ENCODE results near the gene AGRN.

AGRN gene

DNA sequence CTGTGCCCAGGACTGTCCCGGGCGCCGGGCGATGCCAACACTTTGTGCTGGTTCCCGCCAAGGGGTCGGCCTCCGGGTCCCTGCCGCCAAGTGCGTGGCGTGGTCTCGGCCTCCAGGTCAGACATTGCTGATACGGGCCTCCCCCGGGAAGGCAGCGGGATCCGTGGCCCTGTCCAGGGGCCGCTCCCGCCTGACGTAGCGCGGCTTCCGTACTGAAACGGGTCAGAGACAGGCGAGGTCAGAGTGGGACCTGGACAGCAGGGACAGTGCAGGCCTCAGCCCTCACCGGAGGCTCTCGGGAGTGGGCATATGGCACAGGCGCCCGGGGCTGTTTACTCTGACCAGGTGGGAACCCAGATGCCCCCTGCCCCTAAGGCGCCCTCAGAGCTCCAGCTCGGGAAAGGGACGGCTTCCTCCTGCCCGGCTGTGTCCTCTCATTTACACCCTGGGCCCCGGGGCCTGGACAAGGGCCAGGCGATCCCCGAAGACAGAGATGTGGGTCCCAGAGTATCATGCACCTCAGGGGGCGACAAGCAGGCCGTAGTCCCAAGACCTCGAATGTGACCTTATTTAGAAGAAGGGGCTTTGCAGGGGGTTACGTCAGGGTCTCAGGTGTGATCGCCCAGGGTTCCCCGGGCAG is 63.0 kb downstream of the AGRN start:
- no peak for DNase-seq

DNA sequence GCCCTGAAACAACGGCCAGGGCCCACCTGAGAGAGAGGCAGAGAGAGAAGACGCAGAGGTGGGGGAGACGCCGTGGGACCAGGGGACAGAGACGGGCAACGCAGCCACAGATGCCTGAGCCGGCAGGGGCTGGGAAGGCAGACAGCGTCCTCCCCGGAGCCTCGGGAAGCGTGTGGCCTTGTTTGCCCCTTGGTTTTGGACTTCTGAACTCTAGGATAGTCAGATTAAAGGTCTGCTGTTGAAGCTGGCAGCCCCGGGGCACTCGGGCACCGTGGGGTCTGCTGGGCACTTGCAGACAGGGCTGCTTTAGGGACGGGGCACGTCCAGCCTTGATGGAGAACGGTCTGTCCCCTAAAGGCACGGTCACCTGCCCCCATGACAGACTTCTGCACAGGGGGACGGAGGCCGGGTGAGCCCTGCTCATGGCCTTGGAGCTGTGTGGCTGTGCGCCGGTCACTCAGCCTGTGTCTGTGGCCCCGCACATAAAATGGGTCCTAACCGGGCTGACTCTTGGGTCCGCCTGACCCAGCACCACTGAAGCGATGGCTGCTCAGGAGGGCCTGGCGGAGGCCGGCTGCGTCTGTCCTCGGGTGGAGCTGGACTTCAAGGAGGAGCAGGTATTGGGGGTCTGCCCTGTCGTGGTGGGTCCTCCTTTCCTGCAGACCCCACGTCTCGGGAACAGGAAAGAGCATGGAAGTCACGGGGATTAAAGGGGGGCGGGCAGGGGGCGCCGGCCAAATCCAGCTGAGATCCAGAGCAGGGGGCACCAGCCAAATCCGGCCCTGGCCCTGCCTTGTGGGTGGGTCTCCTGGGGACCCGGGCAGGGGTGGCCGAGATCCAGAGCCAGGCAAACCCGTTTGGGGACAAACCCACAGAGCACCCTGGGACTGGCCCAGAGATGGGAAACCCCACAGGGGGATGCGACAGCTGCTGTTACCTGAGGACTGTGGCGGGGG is 63.8 kb downstream of the AGRN start:
- DNase-seq, result no peak

DNA sequence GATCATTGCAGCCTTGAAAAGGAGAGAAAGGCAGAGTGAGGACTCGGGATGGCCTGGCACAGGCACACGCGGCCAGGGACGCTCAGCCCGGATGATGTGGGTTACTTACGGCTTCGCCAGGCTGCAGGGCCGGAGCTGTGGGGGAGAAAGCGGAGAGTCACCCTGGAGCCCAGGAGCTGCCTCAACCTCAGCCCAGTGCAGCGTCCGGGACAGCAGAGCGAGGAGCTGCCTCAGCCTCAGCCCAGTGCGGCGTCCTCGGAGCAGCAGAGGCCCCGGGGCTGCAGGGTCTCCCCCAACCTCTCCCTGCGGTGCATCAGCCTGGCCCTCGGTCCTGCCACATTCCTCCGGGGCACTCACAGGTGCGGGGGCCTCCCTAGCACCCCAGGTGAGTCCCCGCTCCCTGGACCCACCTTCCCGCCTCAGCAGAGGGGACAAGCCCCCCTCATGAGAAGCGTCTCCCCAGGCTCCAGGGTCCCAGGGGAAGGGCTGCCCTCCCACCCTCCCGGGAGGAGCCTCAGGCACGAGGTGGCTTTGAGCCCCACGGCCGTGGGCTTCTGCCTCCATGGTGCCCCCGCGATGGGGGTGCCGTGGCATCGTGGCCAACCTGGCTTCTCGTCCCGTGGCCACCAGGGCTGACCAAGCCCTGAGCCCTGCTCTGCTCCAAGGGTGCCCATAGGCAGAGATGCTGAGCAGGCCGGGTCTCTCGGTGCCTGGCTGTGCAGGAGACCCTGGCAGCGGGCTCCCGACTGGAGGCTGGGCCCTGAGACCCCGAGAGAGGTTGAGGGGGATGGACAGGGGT is 64.7 kb downstream of the AGRN start:
- DNase-seq, result no peak

DNA sequence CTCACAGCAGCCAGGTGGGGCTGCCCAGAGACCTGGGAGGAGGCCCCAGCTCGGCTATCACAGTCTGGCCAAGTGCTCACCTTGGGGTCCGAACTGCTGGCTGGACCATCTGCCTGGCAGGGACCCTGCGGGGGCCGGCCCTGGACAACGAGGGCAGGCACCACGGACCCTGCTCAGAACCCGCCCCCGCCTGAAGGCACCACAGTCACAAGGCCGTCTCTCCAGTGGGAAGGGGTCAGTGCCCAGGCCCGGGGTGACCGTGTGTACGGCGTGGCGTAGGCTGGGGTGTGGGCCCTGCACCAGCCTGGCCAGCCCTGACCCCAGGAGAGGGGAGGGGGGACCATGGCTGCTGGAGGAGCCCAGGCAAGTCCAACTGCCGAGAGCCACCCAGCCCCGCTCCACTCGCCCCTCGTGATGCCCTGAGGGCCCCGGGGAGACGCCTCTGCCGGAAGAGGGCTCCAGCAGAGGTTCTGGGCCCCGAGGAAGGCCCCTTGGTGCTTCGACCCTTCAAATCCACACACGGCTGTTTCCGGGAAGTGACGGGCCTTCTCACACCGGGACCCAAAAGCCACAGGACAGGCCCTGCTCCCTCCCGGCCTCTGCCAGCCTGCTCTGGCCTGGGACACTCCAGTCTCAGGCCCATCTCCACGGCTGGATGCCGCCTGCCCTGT is 65.4 kb downstream of the AGRN start:
- no peak for DNase-seq

DNA sequence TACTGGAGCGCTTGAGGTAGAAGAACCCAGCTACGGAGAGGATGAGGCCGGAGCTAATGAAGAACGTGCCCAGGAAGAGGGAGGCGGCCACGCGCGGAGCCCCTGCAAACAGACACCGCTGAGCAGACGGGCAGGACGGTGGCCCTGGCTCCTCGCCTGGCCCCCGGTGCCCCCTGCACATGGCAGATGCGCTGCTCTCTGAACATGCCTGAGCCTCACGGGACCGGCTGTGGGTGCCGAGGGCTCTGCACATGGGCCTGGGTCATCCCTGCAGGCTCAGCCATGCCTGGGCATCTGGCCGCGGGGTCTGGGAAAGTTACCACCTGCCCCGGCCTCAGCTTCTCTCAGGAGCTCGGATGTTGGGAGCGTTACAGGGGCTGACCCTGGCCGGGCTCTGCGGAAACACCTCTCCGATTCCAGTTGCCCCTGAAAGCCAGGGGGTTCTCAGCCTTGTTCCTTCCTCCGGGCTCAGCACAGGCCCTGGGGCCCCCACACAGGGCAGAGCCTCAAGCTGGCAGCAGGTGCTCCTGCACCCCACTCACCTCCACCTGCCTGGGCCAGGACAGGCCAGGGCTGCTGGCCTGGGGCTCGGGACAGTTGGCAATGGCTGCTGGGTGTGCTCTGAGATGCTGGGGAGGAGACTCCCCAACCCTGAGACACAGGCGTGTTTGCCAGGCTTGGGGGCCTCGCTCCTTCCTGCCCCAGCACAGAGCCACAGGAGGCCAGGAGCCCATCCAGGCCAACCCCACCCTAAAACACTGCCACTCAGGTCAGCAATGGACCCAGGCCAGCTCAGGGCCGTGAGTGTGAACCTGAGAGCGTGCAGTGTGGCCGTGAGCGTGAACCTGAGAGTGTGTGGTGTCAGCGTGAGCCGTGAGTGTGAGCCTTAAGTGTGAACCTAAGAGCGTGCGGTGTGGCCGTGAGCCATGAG is 66.3 kb downstream of the AGRN start:
- DNase-seq, result no peak

DNA sequence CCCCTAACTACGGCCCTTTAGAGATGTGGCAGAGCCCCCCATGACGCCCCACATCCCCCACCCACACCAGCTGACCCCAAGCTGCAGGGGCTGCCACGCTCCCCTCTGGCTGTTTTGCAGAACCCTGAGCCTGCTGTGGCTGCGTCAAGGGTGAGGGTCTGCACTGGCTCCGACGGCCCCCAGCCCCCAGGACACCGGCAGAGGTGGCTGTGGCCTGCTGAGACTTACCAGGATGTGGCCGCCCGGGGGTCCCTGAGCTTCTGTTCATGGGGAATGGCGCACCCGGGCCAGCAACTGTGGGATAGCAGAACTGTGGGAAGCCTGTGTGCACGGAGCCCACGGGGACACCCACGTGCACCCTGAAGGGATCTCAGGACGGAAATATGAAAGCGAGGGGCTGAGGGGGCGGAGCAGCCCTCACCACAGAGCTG is 67.0 kb downstream of the AGRN start:
- DNase-seq, result no peak

DNA sequence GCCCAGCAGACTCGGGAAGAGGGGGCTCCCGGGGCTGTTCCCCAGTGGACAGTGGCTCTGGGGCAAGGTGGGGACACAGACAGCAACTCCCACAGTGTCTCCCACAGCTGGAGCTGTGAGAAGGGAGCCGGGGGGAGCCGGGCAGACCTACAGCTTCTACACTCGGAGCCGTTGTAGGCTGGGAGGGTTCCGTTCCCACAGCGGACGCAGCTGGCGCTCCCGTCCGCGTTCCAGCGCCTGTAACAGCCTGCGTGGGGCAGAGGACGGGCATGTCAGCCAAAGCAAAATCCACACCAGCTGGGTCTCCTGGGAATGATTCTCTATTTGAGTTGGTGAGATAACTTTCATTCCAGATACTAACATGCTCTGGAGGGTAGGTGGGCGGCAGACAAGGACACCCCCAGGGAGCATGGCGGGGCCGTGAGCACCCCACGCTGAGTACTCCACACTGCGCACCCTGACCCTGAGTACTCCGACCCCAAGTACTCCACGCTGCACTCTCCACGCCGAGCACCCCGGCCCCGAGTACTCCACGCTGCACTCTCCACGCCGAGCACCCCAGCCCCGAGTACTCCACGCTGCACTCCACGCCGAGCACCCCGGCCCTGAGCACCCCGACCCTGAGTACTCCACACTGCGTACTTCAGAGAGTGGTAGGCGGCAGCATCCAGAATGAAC is 67.6 kb downstream of the AGRN start:
- DNase-seq, result no peak

DNA sequence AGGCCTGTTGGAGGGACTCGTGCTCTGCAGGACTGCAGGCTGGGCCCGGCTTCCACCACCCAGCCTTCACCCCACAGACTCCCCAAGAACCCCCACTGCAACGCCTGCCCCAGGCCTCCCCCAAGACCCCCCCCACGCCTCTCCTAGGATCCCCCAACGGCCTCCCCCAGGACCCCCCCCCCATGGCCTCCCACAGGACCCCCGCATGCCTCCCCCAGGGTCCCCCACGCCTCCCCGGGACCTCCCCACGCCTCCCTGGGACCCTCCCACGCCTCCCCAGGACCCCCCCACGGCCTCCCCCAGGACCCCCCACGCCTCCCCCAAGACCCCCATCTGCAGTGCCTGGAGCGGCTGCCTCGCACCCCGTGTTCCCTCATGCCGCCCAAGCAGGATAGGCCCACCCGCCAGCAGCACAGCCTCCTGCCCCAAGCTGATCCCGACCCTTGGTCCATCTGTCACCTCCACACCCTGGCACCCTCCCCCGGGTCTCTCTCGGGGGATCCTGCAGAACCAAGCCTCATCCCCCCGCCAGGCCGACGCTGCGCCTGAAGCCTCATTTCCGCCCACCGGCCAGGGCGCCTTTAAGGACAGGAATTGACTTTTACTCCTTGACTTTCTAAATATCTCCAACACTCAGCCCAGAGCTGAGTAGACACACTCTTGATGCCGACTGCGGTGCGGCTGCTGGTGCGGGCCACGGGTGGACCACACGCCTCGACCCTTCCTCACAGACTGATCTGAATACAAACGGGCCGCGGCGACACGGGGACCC is 68.3 kb downstream of the AGRN start:
- DNase-seq, result no peak

DNA sequence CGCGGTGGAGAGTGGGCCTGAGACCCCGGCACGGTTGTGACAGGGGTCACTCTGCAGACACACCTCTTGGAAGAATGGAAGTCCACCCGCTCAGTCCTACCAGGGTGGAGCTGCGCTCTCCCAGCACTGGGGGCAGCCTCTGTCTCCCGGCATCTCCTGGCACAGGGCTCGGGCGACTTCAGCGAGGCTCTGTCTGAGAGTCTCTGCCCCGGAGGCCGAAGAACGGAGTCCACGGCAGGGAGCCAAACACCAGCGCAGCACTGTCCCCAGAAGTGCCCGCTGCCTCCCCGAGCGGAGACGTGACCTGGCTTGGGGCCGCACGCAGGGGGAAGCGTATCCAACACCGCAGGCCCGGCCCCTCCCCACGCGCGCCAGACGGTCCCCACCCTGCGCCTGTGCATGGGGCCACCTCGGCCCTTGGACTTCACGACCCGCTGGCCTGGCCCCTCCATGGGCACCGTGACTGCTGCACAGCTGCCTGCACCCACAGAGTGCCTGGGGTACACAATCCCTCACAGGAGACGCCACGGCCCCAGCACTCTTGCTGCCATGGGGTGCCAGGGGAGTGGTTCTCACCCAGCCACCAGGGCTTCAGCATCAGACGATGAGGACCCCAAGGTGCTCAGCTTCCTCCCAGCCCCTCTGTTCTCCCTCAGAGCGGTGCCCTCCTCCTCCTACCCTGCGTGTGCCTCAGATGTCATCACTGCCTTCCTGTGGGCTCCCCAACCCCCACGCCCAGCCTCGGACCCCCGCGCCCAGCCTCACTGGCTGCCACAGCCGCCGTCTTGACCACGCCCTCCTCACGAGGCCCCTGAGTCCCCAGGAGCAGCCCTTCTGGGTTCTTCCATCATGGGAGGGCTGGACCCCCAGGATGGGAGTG is 69.1 kb downstream of the AGRN start:
- DNase-seq, result no peak

DNA sequence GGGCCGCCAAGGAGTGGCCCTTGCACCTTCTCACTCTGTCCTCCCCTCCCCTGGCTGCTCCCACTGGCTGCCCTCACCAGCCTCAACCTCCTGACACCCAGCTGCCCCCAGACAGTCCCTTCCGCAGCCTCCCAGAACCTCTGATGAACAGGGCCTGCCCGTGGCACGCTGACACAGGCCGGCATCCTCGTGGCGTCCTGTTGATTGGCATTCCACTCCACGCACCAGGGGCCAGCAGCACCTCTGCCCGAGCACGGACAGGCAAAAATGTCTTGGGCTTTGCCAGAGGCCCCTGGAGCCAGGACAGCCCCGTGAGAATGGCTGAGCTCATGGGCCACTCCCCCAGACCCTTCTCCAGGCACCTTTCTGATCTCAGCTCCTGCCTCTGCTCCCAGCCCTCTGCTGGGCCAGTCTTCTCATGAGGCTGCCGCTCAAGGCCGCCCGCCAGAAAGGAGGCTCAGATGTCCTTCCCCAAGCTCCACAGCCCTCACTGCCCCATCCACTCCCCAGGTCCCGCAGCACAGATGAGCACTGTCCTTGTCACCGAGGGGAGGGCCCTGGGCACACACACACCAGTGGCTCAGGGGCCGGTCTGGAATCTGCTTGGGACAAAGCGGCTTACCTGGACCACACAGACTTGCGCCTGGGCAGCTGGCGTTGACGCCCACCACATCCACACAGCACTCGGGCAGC is 70.0 kb downstream of the AGRN start:
- no peak for DNase-seq

DNA sequence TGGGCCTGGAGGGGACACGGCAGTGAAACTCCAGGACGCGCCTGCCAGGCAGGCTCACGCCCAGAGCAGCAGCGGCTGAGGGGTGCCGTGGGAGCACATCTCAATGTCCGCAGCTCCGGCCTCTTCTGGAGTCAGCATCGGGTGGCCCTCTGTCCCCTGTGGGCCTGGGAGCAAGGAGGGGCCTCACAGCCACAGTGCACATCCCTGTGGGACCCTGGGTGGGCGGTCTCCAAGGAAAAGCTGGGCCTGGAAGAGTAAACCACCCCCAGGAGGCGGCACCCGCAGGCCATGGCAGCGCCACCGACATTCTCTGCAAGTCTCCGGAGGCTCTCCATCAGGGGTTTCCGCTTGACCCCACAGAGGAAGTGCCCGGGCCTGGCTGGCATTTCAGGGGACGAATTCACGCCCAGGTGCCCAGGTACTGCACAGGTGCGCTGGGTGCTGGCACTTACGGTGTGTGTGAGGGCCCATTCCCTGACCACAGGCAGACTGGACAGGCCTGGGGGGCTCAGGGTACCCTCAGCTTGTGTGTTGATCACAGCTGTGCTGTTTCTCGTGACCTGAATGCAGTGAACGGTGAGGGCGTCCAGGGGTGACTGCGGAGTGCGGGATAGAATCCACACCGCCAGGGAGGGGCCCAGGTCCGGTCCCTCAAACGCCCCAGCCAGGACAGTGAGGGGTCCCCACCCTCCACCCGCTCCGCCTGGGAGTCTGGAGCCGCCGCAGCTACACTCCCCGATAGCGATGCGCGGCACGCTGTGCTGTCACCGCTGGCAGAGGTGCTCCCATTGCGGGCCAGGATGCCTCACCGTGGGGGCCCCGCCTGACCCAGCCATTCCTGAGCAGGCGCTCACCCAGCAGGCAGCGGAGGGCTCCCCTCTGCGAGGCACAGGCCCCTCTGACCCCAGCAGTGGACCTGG is 70.8 kb downstream of the AGRN start:
- no peak for DNase-seq

DNA sequence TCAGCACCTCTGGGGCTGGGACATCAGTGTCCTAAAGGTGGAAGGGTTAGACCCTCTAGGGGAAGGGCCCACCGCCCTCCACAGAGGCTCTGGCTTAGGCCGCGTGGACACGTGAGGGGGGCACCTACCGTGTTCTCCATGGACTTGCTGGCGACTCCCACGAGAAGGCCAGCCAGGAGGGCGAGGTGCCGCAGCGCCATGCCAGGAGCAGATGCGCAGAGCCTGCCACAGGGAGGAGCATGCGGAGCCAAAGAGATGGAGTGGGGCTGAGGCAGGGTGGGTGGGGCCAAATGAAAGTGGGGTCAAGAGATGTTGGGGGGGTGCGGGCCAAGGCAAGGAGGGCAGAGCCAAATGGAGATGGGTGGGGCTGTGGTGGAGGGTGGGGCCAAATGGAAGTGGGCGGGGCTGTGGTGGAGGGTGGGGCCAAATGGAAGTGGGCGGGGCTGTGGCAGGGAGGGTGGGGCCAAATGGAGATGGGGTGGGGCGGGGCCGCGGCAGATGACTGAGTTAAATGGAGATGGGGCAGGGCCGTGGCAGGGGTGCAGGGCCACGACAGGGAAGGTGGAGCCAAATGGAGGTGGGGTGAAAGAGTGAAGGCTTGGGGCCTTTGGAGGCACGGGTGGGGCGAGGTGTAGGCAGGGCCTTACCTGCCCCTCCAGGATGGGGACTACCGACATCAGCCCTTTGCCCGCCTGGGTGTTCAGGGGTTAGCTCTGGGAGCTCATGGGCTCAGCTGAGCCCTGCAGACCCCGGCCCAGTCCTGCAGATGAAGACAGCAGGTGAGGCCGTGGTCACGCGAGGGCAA is 71.6 kb downstream of the AGRN start:
- no peak for DNase-seq

DNA sequence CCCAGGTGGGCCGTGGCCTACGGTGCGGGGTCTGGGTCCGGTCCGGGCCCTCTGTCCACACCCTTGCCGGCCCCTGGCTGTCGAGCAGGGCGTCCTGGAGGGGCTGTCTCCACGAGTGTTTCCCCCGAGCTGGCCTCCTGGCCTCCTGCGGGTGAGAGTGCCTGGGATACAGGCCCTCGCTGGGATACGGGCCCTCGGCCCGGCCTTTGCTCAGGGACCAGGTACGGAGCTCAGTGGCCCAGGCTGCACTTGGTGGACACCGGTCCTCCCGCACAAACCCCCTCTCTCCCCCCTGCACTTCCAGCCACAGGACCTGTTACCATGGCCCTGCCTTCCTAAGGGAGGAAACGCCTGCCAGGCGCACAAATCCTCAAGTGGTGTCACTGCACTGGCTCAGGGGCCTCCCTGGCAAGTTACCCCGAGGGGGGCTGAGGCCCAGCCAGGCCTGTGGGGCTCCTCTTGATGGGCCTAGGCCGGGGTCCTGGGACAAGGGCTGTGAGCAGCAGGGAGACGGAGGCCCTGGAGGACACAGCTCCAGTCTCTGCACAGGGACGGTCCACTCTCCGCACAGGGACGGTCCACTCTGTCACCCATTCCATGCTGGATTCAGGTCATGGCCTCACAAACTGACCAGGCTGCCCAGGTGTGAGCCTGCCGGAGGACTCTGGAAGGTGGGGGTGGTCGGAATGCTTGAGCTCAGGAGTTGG is 72.4 kb downstream of the AGRN start:
- no peak for DNase-seq

DNA sequence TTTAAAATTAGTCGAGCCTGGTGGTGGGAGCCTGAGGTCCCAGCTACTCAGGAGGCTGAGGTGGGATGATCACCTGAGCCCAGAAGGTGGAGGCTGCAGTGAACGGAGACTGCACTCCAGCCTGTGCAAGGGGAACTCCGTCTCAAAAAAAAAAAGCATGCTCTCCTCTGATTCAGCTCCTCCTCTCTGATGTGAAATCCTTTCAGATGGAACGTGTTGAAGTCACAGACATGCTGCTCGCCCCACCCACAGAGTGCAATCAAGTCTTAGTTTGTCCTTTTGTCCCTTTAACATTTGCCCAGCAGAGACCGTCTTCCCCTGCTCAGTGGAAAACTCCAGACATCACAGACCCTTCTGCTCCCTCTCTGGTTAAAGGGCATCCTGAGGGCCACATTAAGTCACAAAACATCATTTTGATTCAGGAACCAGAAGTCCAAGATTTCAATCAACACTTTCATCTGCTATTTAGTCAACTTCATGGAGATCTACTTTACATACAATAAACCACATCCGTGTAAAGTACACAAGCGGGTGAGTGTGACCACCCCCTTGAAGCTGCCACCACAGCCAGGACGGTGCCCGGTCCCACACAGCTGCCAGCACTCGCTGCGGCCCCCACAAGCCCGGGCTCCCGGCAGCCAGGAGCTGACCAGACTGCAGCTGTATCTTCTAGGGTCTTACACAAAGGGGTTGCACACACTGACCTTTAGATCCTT is 73.1 kb downstream of the AGRN start:
- no peak for DNase-seq

DNA sequence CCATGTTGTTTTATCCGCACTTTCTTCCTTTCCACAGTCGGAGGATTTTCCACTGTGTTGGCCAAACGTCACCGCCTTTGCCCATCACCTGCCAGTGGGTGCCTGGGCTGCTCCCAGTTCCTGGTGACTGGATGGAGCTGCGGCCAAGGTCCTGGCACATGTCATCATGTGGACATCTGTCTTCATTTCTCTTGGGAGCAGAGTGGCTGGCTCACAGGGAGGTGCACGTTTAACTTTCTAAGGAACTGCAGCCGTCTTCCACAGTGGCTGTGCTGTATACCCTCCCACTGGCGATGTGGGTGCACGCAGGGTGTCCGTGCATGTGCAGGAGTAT is 73.7 kb downstream of the AGRN start:
- no peak for DNase-seq

Data from NCI-H82 (cell line).